DMS79 (cell line): Measurements from ENCODE around the gene SDHAF3.
"Not testable (repeated sequence)": the region's sequence is repeated elsewhere in the genome, so short reads cannot be mapped to it uniquely, and the experiment has no call there.

ENCODE experiments used
- DNase-seq: peaks from one replicate; lab custom pipeline; 2025; lab: John Stamatoyannopoulos, UW

The SDHAF3 gene

GRCh38 chr7:97123115-97123514 lies 5.6 kb downstream of the SDHAF3 start:
- DNase-seq = not testable (repeated sequence)

GRCh38 chr7:97126483-97127171 lies 9.1 kb downstream of the SDHAF3 start:
- no peak for DNase-seq

- DNase-seq = no peak
Observed at GRCh38 chr7:97128736-97129135, 11.2 kb downstream of the SDHAF3 start.

GRCh38 chr7:97130417-97131139 lies 13.1 kb downstream of the SDHAF3 start:
- no peak for DNase-seq

GRCh38 chr7:97133159-97133558 lies 15.7 kb downstream of the SDHAF3 start:
- DNase-seq = no peak

- no peak for DNase-seq
Observed at GRCh38 chr7:97138830-97139229, 21.3 kb downstream of the SDHAF3 start.

- DNase-seq = no peak
Observed at GRCh38 chr7:97145068-97145467, 27.6 kb downstream of the SDHAF3 start.

- no peak for DNase-seq
Observed at GRCh38 chr7:97149843-97150242, 32.3 kb downstream of the SDHAF3 start.

- no peak for DNase-seq
Observed at GRCh38 chr7:97155897-97156418, 38.5 kb downstream of the SDHAF3 start.

GRCh38 chr7:97159984-97160383 lies 42.5 kb downstream of the SDHAF3 start:
- DNase-seq = not testable (repeated sequence)

GRCh38 chr7:97161609-97162008 lies 44.1 kb downstream of the SDHAF3 start:
- not testable (repeated sequence) for DNase-seq

GRCh38 chr7:97166308-97166707 lies 48.8 kb downstream of the SDHAF3 start:
- no peak for DNase-seq

- DNase-seq = no peak
Observed at GRCh38 chr7:97167176-97167575, 49.7 kb downstream of the SDHAF3 start.

- no peak for DNase-seq
Observed at GRCh38 chr7:97167749-97168148, 50.3 kb downstream of the SDHAF3 start.

GRCh38 chr7:97174303-97174702 lies 56.8 kb downstream of the SDHAF3 start:
- DNase-seq = no peak

GRCh38 chr7:97179454-97180104 lies 62.1 kb downstream of the SDHAF3 start:
- DNase-seq = peak; percentile 28

GRCh38 chr7:97187067-97187466 lies 69.6 kb downstream of the SDHAF3 start:
- DNase-seq = no peak

- not testable (repeated sequence) for DNase-seq
Observed at GRCh38 chr7:97196174-97196573, 78.7 kb downstream of the SDHAF3 start.

GRCh38 chr7:97198596-97198995 lies 81.1 kb downstream of the SDHAF3 start:
- no peak for DNase-seq

- DNase-seq = no peak
Observed at GRCh38 chr7:97200018-97200417, 82.5 kb downstream of the SDHAF3 start.

GRCh38 chr7:97203957-97204356 lies 86.5 kb downstream of the SDHAF3 start:
- DNase-seq = no peak

- no peak for DNase-seq
Observed at GRCh38 chr7:97204821-97205220, 87.3 kb downstream of the SDHAF3 start.

- no peak for DNase-seq
Observed at GRCh38 chr7:97215556-97215955, 98.1 kb downstream of the SDHAF3 start.
